ENCODE results near the gene PI16.

The PI16 gene

DNA sequence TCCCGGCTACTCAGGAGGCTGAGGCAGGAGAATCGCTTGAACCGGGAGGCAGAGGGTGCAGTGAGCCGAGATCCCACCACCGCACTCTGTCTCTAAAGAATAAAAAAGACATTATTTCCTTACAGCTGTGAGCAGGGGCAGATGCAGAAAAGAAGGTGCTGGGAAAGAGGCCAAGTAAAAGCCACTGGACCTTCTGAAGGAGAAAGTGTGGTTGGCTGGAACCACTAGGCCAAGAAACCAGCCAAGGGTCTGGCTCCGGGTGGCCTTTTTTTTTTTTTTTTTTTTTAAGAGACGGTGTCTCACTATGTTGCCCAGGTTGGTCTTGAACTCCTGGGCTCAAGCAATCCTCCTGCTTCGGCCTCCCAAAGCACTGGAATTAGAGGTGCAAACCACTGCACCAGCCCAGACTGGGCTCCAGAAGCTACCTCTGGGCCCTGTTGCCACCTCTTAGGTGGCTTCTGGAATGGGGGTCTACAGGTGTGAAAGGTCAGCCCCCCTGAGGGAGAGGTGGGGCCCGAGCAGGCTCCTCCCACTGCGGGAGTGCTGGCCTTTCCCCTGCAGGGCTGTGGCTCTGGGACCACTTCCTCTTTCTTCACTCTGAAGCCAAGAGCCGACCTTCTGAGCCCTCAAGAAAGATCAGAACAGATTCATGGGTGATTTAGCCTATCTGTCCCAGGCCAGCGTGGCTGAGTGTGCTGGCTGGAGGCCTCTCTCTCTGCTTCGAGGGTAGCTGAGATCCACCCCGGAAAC is 50.7 kb downstream of the PI16 start, which contains the start of gene FGD2:
Gene FGD2 (plus strand): TSS at position 595 of the 750 bp plus-strand sequence. CDS start 163 bp downstream, outside the sequence.
- no peak for DNase-seq

DNA sequence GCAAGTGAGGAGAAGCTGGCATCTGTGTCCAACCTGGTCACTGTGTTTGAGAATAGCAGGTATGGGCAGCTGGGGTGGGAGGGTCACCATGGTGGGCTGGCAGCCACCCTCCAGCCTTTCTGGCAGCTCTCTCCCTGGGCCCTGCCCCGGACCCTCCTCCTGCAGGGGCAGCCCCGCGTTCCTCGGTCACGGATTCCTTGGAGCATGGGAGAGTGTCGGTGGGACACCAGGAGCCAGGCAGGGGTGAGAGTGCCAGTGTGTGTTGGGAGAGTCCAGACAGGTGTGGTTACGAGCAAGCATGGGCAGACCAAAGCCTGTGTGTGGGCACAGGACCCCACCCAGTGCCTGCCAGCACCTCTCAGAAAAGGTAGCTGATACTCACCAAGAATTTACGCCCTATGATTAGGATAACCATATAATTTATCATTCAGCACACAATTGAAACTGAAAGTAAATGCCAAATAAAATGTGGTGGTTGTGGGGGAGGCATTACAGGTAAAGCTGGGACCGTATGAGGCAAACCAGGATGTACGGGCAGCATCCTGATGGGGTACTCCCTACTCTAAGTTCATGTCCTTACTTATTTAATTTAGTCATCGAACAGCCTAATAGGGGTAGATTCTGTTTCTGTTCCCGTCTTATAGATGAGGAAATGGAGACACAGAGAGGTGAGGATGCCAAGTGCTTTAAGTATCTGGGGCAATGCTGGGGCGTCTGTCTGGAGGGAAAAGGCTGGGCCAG is 51.5 kb downstream of the PI16 start:
- DNase-seq: no peak

DNA sequence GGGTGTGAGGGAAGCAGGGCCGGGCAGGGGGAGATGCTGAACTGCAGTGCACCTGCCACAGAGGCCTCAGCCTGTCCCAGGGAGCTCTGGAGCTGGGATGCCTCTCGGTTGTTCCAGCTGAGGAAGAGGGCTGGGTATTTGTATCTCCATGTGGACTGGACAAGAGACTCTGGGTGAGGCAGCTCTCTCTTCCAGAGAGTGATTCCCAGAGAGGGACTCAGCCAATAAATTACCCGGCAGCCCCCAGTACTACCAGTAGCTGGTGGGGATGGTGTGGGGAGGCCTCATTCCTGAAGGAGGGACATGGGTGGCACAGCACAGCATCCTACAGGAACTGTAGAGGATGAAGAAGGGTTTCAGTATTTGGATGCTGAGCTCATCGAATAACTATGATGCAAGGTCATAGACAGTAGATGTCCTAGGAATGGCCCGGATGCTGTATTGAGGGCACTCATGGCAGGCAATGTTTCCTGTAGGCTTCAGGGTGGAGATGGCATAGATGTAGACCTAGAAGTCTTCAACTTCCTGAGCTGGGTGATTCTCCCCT is 52.3 kb downstream of the PI16 start:
- DNase-seq: no peak

DNA sequence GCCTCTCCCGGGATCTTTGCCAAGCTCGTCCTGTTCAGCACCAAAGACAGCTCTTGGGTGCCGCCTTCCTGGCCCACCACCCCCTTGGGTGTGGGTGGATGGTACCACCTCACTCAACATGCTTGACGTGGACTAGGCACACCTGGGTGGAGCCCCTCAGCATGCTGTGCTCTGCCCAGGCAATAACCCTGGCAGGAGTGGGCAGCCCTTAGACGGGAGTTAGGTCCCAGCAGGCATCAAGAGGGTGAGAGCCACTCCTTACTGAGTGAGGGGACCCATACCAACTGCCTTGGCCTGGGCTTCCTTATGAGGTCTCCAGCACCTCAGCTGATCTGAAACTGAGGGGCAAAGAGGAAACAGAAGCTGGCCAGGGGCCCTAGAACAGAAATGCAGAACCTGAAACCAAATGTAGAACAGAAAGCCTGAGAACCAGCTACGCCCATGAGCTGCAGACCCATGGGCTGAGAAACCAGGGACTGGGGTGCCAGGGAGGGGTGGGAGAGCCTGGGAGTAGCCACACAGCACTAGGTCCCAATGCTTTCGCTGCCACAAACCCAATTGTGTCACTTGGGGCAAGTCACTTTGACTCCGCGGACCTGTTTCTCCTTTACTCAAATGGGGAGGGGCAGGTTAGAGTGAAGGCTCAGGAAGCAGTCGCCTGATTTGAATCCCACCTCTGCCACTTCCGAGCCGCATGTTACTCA is 53.0 kb downstream of the PI16 start:
- no peak for DNase-seq

DNA sequence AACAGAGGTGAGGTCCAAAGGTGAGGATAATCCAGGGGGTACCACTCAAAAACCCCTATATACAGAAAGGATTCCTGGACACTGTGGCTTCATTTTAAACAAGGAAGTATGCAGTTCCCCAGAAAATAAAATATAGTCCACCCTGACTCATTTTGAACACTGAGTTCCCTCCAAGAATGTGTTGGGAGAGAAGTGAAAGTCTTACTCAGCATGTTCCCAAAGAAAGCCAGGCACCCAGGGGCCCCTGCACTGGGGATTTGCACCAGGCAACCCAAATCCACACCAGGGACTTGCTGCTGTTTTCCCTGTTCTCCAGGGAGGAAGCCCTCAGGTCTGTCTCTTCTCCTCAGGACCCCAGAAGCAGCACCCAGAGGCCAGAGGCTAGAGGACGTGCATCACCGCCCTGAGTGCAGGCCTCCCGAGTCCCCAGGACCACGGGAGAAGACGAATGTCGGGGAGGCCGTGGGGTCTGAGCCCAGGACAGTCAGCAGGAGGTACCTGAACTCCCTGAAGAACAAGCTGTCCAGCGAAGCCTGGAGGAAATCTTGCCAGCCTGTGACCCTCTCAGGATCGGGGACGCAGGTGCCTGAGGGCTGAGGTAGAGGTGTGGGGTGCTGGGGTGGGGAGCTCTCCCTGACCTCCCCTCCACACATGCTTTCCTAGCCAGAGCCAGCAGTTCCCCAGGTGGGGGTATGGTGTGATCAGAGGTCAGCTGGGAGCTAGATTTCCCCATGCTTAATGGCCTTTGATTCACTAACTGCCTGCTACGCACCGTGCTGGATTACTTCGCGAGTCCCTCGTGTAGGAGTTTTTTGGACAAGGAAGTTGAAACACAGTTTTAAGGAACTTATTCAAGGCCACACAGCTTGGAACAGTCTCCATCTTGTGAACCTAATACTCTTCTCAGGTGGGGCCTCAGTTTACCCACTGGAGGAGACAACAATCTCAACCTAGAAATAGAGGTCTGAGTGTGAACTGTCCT is 54.2 kb downstream of the PI16 start:
- DNase-seq: no peak

DNA sequence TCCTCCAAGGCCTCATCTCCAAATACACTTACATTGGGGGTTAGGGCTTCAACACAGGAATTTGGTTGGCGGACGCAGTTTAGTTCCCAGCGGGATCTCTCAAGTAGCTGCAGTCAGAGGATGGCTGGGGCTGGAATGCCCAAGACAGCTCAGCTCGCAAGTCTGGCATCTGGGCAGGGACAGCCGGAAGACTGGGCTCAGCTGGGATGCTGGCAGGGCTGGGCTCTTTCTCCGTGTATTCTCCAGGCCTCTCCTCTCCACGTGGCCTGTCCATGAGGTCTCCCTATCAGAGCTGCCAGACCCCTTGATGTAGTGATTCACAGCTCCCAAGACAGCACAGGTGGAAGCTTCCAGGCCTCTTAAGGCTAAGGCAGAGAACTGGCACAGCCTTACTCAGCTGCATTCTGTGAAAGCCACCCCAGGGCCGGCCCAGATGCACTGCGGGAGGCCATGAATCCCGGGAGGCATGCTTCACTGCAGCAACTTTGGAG is 55.9 kb downstream of the PI16 start:
- DNase-seq: no peak

DNA sequence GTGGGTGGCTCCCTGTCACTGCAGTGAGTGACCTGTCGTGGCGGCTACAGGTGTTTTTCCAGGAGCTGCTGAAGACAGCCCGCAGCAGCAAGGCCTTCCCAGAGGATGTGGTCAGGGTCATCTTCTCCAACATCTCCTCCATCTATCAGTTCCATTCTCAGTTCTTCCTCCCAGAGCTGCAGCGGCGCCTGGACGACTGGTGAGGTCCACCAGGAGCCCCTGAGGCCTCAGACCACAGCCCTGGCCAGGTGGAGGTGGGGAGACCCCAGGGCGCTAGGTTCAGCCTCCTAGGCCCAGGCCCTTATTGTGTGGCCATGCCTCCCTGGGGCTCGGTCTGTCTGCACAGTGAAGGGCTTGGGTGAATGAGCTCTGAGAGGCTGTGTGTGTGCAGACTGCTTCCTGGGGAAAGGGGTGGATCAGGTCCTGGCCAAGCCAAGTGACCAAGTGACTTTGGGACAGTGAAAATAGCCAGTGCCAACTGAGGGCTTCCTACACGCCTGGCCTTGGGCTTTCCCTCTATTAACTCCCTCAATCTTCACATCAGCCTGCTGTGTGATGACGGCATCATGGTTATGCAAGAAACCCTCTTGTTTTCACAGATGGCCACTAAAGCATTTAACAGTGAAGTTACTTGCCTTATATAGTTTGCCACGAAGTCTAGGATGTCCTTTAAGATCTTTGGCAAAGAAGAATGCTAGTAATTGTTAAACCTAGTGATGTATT is 57.3 kb downstream of the PI16 start:
- DNase-seq: no peak

DNA sequence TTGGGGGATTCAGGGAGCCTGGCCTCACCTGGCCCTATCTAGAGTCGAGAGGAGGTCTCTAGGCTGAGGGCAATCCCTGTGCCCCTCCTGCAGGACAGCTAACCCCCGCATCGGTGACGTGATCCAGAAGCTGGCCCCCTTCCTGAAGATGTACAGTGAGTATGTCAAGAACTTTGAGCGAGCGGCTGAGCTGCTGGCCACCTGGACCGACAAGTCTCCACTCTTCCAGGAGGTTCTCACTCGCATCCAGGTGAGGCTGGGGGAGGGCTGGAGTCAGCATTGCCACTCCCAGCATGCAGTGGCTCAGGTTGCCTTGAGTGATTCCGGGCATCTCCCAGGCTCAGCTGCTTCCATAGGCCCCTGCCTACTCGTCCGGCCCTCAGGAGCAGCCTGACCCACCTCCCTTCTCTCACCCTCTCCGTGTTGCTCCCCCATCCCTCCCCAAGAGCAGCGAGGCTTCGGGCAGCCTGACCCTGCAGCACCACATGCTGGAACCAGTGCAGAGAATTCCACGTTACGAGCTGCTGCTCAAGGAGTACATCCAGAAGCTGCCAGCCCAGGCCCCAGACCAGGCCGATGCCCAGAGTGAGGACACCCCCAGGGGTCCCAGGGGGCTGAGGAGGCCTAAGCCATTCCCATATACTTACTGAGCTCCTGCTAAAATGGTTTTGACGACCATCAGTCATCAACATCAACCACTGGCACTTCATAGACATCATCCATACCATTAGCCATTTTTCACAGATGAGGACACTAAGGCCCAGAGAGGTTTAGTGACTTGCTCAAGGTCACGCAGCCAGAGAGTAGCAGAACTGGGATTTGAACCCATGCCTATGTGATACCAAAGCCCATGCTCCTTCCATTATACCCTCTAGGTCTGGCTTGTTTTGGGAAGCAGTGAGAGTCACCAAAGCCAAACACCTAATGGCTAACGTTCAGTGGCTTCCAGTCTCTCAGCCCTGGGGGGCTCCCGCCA is 59.3 kb downstream of the PI16 start:
- no peak for DNase-seq

All from stimulated activated CD4-positive, alpha-beta T cell treated with anti-CD3 and anti-CD28 coated beads, Interleukin-1b, Interleukin-23, amount 100 ng/mL, for 48 hours (primary cell).